Activated T-helper 2 cell treated with anti-CD3 and anti-CD28 coated beads, Interferon-gamma antibody, Interleukin-2, Interleukin-4, amounts not matched to agents 10 μg/mL and 5 μg/mL and 100 μg/mL, durations not matched to agents 14 hours and 24 hours and 36 hours (primary cell): ENCODE data around the gene CSN2. TPM values are rescaled to one million over a fixed set of nuclear protein-coding genes. Genes with fewer than 3 reads are reported as not detected.
"Not testable (repeated sequence)": the region's sequence is repeated elsewhere in the genome, so short reads cannot be mapped to it uniquely, and the experiment has no call there.

ENCODE experiments used
- DNase-seq: peaks from one replicate; pipeline ENCODE4 v3.0.0; 2021; ENCODE audit warnings: low spot score
- H3K27ac Mint-ChIP-seq: one replicate; pipeline ENCODE4 v1.8.0; 2021; ENCODE audit warnings: mixed read lengths
- H3K27me3 Mint-ChIP-seq: one replicate; pipeline ENCODE4 v1.8.0; 2021; ENCODE audit warnings: low read depth, mixed read lengths
- H3K36me3 Mint-ChIP-seq: one replicate; pipeline ENCODE4 v1.8.0; 2021; ENCODE audit warnings: low read depth, mixed read lengths
- H3K4me1 Mint-ChIP-seq: one replicate; pipeline ENCODE4 v1.8.0; 2021; ENCODE audit warnings: low read depth, mixed read lengths
- H3K4me3 Mint-ChIP-seq: one replicate; pipeline ENCODE4 v1.8.0; 2021; ENCODE audit warnings: low read depth, mild to moderate bottlenecking, moderate library complexity, mixed read lengths
- H3K9me3 Mint-ChIP-seq: one replicate; pipeline ENCODE4 v1.8.0; 2021; ENCODE audit warnings: mixed read lengths
- intact Hi-C: fragments of 100-400 bp; cut with micrococcal nuclease; formaldehyde crosslinking; loops from one replicate; pipeline ENCODE4 v1.15.1; 2023
- total RNA-seq: library from RNA; stranded (reverse); gene quantifications from 2 replicates; pipeline ENCODE4 v1.2.3, GENCODE V29; 2022

CSN2 gene
- total RNA-seq, 1 donor from 2014 or later, result not detected

DNA sequence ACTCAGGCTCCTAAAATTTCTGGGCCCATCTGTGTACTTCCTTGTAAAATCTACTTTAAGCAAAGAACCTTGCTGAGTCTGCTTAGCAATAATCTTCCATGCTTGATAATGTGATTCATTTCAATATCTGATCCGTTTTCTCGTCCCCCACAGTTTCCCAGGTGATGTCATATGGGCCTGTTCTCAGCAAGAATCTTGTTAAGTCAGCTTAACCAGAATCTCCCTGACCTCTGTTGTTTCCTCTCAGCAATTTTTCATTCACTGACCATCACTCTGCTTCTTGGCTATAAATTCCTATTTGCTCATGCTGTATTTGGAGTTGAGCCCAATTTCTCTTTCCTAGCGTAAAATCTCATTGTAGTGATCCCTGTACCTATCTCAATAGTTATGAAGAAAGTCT, 13.9 kb downstream of the CSN2 start:
- no peaks in the 10 kb centered on the region for H3K36me3 Mint-ChIP-seq
- intact Hi-C loops, result no loop called here
- H3K4me3 Mint-ChIP-seq, result no peak overlapping the region
- H3K4me1 Mint-ChIP-seq, result no peaks in the 10 kb centered on the region
- DNase-seq, result no peak
- H3K27ac Mint-ChIP-seq, result no peak overlapping the region
- no peaks in the 10 kb centered on the region for H3K9me3 Mint-ChIP-seq
- H3K27me3 Mint-ChIP-seq, result no peaks in the 10 kb centered on the region

DNA sequence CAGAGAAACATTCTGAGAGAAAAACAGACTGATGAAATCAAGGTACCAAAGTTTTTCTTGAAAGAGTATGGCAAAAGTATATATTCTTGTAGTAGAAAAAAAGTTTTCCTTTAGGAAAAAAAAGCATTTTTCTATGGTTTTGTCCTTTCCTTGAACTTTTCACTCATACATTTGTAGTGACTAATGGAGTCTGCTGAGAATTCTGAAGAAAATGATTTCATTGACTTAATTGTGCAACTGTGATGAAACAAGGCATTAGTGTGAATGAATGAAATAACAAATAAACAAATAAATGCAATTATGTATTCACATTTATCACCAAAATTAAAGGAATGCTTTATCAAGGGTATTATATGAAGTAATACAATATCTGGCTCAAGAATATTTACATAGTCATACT, 29.0 kb downstream of the CSN2 start:
- no peaks in the 10 kb centered on the region for H3K9me3 Mint-ChIP-seq
- no peak for DNase-seq
- intact Hi-C loops, result no loop called here
- H3K4me3 Mint-ChIP-seq, result no peak overlapping the region
- no peak overlapping the region for H3K27ac Mint-ChIP-seq
- no peaks in the 10 kb centered on the region for H3K4me1 Mint-ChIP-seq
- H3K36me3 Mint-ChIP-seq, result no peaks in the 10 kb centered on the region
- H3K27me3 Mint-ChIP-seq, result peaks cover 3% of the 10 kb centered on the region

DNA sequence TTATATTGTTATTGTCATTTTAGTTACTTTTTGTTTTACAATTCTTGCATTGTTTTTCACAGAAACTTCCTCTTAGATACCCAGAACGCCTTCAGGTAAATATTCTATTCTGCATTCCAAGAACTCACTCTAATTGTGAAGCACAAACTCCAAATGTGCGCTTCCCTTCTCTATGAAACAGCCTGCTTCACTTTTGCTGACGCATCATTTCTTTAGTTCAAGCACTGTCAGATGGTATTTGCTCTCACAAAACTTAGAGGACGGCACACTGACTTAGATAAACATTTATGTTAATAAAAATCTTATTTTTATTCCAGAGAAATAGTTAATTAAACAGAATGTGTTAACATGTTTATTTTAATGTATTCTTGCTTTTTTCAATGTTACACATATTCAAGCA, 31.4 kb downstream of the CSN2 start:
- H3K4me1 Mint-ChIP-seq, result no peaks in the 10 kb centered on the region
- no peaks in the 10 kb centered on the region for H3K36me3 Mint-ChIP-seq
- intact Hi-C loops, result no loop called here
- no peak for DNase-seq
- H3K4me3 Mint-ChIP-seq, result no peak overlapping the region
- peaks cover 3% of the 10 kb centered on the region for H3K27me3 Mint-ChIP-seq
- H3K9me3 Mint-ChIP-seq, result no peaks in the 10 kb centered on the region
- H3K27ac Mint-ChIP-seq, result no peak overlapping the region

DNA sequence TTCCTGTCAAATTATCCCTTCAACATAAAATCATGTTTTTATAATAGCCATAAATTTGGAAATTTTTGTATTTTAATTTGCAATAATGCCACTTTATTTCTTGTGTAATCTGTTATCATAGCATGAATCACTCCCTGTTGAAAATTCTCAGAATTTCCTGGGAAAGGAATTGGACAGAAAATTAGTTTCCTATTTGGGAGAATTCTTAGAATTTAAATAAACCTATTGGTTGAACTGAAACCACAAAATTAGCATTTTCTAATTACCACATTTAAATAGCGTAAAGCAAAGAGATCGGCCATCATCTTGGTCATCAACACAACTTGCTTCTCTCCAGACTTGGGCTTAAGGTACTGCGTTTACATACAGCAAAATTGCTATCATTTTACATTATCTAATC, 34.8 kb downstream of the CSN2 start, which contains the start of gene CSN1S1:
CSN1S1 (plus strand) TSS at position 301 of the 400 bp plus-strand sequence. CDS start 1,488 bp downstream, outside the sequence.
- Mint-ChIP-seq H3K4me1 (no peaks in the 10 kb centered on the region), H3K27me3 (peaks cover 3% of the 10 kb centered on the region), H3K36me3 (no peaks in the 10 kb centered on the region), H3K4me3 (no peak within 1 kb of the TSS), H3K9me3 (no peaks in the 10 kb centered on the region), H3K27ac (no peak within 1 kb of the TSS)
- intact Hi-C loops, result no loop called here
- no peak for DNase-seq

DNA sequence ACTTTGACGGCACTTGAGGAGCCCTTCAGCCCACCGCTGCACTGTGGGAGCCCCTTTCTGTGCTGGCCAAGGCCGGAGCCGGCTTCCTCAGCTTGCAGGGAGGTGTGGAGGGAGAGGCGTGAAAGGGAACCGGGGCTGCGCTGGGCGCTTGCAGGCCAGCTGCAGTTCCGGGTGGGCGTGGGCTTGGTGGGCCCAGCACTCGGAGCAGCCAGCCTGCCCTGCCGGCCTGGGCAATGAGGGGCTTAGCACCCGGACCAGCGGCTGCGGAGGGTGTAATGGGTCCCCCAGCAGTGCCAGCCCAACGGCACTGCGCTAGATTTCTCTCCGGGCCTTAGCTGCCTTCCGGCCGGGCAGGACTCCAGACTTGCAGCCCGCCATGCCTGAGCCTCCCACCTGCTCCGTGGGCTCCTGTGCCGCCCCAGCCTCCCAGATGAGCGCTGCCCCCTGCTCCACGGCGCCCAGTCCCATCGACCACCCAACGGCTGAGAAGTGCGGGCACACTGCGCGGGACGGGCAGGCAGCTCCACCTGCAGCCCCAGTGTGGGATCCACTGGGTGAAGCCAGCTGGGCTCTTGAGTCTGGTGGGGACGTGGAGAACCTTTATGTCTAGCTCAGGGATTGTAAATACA, 41.6 kb downstream of the CSN2 start:
- DNase-seq, intact Hi-C loops, H3K27ac Mint-ChIP-seq, H3K36me3 Mint-ChIP-seq, H3K27me3 Mint-ChIP-seq, H3K4me3 Mint-ChIP-seq, H3K9me3 Mint-ChIP-seq, H3K4me1 Mint-ChIP-seq: not testable (repeated sequence)

DNA sequence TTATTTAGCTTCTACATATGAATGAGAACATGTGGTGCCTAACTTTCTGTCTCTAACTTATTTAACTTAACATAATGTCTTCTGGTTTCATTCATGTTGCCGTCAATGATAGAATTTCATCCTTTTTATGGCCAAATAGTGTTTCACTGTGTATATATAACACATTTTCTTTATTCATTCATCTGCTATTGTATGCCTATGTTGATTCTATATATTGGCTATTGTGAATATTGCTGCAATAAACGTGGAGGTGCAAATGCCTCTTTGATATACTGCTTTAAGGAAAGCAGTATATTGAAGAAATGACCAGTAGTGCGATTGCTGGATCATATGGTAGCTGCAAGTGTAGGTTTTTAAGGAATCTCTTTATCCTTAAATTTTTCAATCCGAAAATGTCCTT, 44.7 kb downstream of the CSN2 start:
- Mint-ChIP-seq H3K4me1 (no peaks in the 10 kb centered on the region), H3K9me3 (no peaks in the 10 kb centered on the region)
- intact Hi-C loops, result no loop called here

DNA sequence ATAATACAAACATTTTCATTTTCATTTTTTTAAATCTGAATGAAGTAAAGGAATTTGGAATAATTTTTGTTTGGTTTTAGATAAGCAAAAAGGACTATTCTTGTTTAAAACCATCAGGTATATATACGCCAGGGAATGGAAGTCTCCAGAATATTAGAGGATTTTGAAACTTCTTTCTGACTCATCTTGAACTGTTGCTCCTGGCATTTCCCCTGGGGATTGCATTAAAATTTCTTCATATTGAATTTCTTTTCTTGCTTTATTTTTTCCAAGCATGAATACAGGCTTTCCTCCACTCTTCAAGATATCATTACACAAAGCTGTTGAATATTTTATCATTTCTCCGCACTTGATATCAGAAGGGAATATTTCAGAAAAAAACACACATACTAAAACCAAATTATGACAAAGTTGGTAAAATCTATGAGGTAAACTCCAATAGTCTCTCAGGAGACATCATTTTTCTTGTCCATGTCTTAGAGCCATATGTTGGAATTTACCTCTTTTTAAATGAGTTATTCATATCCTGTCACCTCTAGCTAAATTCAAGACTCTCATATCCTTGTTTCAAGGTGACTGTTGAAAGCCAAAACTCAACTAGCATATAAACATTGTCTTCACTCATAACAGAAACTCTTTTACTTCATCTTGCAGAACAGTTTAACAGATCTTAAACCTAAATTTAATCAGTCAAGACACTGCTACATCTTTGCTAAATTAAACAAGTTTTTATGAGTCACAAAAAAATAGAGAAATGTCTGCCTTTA, 55.3 kb downstream of the CSN2 start:
- Mint-ChIP-seq H3K36me3 (no peaks in the 10 kb centered on the region), H3K27me3 (peaks cover 3% of the 10 kb centered on the region), H3K4me1 (peaks cover 5% of the 10 kb centered on the region), H3K4me3 (no peak overlapping the region), H3K27ac (no peak overlapping the region), H3K9me3 (no peaks in the 10 kb centered on the region)
- intact Hi-C loops, result no loop called here
- no peak for DNase-seq

More for the DNA sequence above, 44.7 kb downstream of the CSN2 start:
- H3K27ac Mint-ChIP-seq, result no peak overlapping the region
- no peaks in the 10 kb centered on the region for H3K36me3 Mint-ChIP-seq
- no peak for DNase-seq
- peaks cover 2% of the 10 kb centered on the region for H3K27me3 Mint-ChIP-seq
- H3K4me3 Mint-ChIP-seq, result no peak overlapping the region

DNA sequence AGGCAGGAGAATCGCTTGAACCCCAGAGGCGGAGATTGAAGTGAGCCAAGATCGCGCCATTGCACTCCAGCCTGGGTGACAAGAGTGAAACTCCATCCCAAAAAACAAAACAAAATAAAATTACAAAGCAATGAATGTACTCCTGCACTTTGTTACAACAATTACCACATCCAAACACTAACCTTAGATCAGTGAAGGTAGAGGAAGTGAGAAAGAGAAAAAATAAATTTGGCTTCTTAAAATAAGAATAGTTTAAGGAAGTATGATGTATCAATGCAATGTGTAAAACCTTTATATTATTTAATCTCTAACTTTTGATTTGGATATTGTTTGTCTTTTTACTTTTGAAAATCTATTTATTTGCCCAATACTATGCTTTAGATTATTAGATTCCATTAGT, 56.3 kb downstream of the CSN2 start:
- peaks cover 5% of the 10 kb centered on the region for H3K4me1 Mint-ChIP-seq
- no peaks in the 10 kb centered on the region for H3K36me3 Mint-ChIP-seq
- H3K27me3 Mint-ChIP-seq, result peaks cover 3% of the 10 kb centered on the region
- no peak for DNase-seq
- intact Hi-C loops, result no loop called here
- no peak overlapping the region for H3K27ac Mint-ChIP-seq
- H3K9me3 Mint-ChIP-seq, result no peaks in the 10 kb centered on the region
- H3K4me3 Mint-ChIP-seq, result no peak overlapping the region

DNA sequence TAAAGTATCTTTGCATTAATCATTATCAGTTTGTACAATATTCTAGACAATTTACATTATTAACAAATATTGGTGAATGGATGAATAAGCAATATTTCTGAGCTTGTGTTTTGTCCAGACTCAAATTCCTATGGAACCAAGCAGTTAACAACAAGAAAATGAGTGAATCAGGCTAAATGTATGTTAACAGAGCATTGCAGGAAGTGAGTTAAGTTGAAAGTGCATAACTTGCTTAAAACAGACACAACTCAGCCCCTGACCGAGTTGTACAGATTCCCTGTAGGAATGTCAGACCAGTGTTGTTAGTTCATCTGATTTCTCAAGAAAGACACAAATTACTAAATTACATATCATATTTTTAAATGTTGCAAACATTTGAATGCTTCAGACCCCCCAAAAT, 58.4 kb downstream of the CSN2 start:
- H3K27me3 Mint-ChIP-seq, result peaks cover 3% of the 10 kb centered on the region
- H3K4me3 Mint-ChIP-seq, result no peak overlapping the region
- peaks cover 5% of the 10 kb centered on the region for H3K4me1 Mint-ChIP-seq
- no peak for DNase-seq
- no peaks in the 10 kb centered on the region for H3K9me3 Mint-ChIP-seq
- H3K36me3 Mint-ChIP-seq, result no peaks in the 10 kb centered on the region
- intact Hi-C loops, result no loop called here
- H3K27ac Mint-ChIP-seq, result no peak overlapping the region

Other genes starting within 250 kb of the CSN2 start
- gene SULT1B1, start 205.1 kb downstream of the CSN2 start, total RNA-seq, result 0.11 and 0.25 TPM in 2 replicates
- not detected in 2 replicates for gene SULT1E1, start 105.6 kb downstream of the CSN2 start, total RNA-seq
- not detected in 2 replicates for gene CSN1S1, start 34.7 kb downstream of the CSN2 start, total RNA-seq
- not detected in 2 replicates for gene STATH, start 30.2 kb upstream of the CSN2 start, total RNA-seq
- gene HTN3, start 62.7 kb upstream of the CSN2 start, total RNA-seq, result not detected in 2 replicates
- not detected in 2 replicates for gene HTN1, start 84.7 kb upstream of the CSN2 start, total RNA-seq
- not detected in 2 replicates for gene PRR27, start 188.5 kb upstream of the CSN2 start, total RNA-seq
- gene ODAM, start 230.0 kb upstream of the CSN2 start, total RNA-seq, result not detected in 2 replicates